KBM-7 (cell line): ENCODE results near the gene ESR1.

Source experiments
- DNase-seq: peaks from one replicate; pipeline ENCODE4 v3.0.0-alpha.2; 2015
- in situ Hi-C: fragments of 300-500 bp; cut with MboI; formaldehyde crosslinking; loops from 2 replicates; pipeline ENCODE4 v1.14.3; 2020; ENCODE audit warnings: low sequenced_read_pairs, low pct_unique_long_range_greater_than_20kb, mixed read lengths

The ESR1 gene

DNA sequence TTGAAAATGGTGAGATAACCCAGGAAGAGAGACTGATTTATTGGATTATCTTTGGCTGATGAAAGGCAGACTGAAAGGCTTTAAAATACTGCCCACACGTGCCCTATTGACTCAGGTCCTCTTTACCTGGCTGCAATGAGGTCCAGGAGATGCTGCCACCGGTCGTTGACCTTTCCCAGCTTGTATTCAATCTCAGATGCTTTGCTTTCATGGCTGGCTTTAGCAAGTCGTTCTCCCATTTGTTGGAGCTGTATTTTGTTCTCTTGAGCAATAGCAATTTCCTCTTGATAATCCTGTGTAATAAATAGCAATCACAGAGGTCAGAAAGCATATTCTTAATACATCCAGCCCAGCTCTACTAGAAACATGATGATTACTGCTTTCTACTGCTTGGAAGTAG is 368.8 kb downstream of the ESR1 start:
- in situ Hi-C loops, result no loop called here
- DNase-seq, result no peak
